Liver (tissue), 9 donors: ENCODE measurements around the gene CBY2. TPM values are rescaled to one million over a fixed set of nuclear protein-coding genes. Genes with fewer than 3 reads are reported as not detected.

ENCODE experiments used
- DNase-seq: peaks from one replicate; pipeline ENCODE4 v3.0.0-alpha.2; 2017; ENCODE audit warnings: low spot score
- H3K27ac ChIP-seq, 2 donors: one replicate each; pipeline ENCODE4 v1.7.0; 2013; ENCODE audit warnings: inconsistent platforms in 2 of 2, low read length in 2 of 2, control low read depth in 1 of 2, low read depth in 1 of 2, mild to moderate bottlenecking in 1 of 2
- H3K27me3 ChIP-seq, 4 donors: one replicate each; pipeline versions ENCODE4 v1.6.1 to v1.7.0; 2013; ENCODE audit warnings: low read length in 3 of 4, inconsistent platforms in 1 of 4, mild to moderate bottlenecking in 1 of 4, moderate library complexity in 1 of 4; ENCODE audit not compliant: control insufficient read depth in 4 of 4, insufficient read depth in 4 of 4
- H3K36me3 ChIP-seq, 4 donors: one replicate each; pipeline versions ENCODE4 v1.6.1 to v1.7.0; 2013; ENCODE audit warnings: low read length in 3 of 4, mild to moderate bottlenecking in 3 of 4, low read depth in 1 of 4, moderate library complexity in 1 of 4; ENCODE audit not compliant: control insufficient read depth in 4 of 4, insufficient read depth in 3 of 4
- H3K4me1 ChIP-seq, 4 donors: one replicate each; pipeline versions ENCODE4 v1.6.1 to v1.7.0; 2013; ENCODE audit warnings: low read length in 3 of 4, mild to moderate bottlenecking in 3 of 4, moderate library complexity in 1 of 4; ENCODE audit not compliant: control insufficient read depth in 4 of 4, insufficient read depth in 4 of 4
- H3K4me3 ChIP-seq, 3 donors: one replicate each; pipeline versions ENCODE4 v1.6.1 to v1.7.0; 2013; ENCODE audit warnings: low read length in 3 of 3, control low read depth in 1 of 3, low read depth in 1 of 3, mild to moderate bottlenecking in 1 of 3
- H3K9ac ChIP-seq, 2 donors: one replicate each; pipeline ENCODE4 v1.7.0; 2013; ENCODE audit warnings: low read length in 2 of 2, mild to moderate bottlenecking in 2 of 2, moderate library complexity in 2 of 2, control low read depth in 1 of 2, low read depth in 1 of 2
- H3K9me3 ChIP-seq, 4 donors: one replicate each; pipeline versions ENCODE4 v1.6.1 to v1.7.0; 2013; ENCODE audit warnings: low read length in 3 of 4; ENCODE audit not compliant: control insufficient read depth in 4 of 4
- EGR1 ChIP-seq, 2 donors: IDR thresholded peaks; 2 replicates each; pipeline ENCODE4 v1.6.1; 2016 to 2018; ENCODE audit warnings: antibody characterized with exemption in 2 of 2, low read depth in 2 of 2
- FOXA1 ChIP-seq: IDR thresholded peaks from 2 replicates; pipeline ENCODE4 v1.6.1; 2016; ENCODE audit warnings: antibody characterized with exemption
- FOXA2 ChIP-seq: IDR thresholded peaks from 2 replicates; pipeline ENCODE4 v1.6.1; 2016; ENCODE audit warnings: antibody characterized with exemption
- GABPA ChIP-seq, 2 donors: IDR thresholded peaks in 1 of 2; conservative IDR thresholded peaks in 1 of 2; 2 replicates each; pipeline ENCODE4 v1.6.1; 2016; ENCODE audit warnings: antibody characterized with exemption in 2 of 2, mild to moderate bottlenecking in 1 of 2, moderate library complexity in 1 of 2
- HNF4A ChIP-seq, 2 donors: conservative IDR thresholded peaks; 2 replicates each; pipeline ENCODE4 v1.6.1; 2016; ENCODE audit warnings: antibody characterized with exemption in 2 of 2, mild to moderate bottlenecking in 2 of 2
- HNF4G ChIP-seq: IDR thresholded peaks from 2 replicates; pipeline ENCODE4 v1.6.1; 2016; ENCODE audit warnings: antibody characterized with exemption
- JUND ChIP-seq, 2 donors: IDR thresholded peaks; 2 replicates each; pipeline ENCODE4 v1.6.1; 2016; ENCODE audit warnings: antibody characterized with exemption in 2 of 2
- MAX ChIP-seq: IDR thresholded peaks from 2 replicates; pipeline ENCODE4 v1.6.1; 2016; ENCODE audit warnings: antibody characterized with exemption
- NR2F2 ChIP-seq: IDR thresholded peaks from 2 replicates; pipeline ENCODE4 v1.6.1; 2016; ENCODE audit warnings: antibody characterized with exemption
- RAD21 ChIP-seq, 2 donors: IDR thresholded peaks; 2 replicates each; pipeline ENCODE4 v1.6.1; 2016; ENCODE audit warnings: antibody characterized with exemption in 2 of 2, mild to moderate bottlenecking in 2 of 2
- REST ChIP-seq: IDR thresholded peaks from 2 replicates; pipeline ENCODE4 v1.6.1; 2016; ENCODE audit warnings: antibody characterized with exemption, mild to moderate bottlenecking
- RXRA ChIP-seq, 2 donors: IDR thresholded peaks; 2 replicates each; pipeline ENCODE4 v1.6.1; 2017 to 2018; ENCODE audit warnings: antibody characterized with exemption in 2 of 2, mild to moderate bottlenecking in 1 of 2
- SP1 ChIP-seq: IDR thresholded peaks from 2 replicates; pipeline ENCODE4 v1.6.1; 2018; ENCODE audit warnings: antibody characterized with exemption, mild to moderate bottlenecking
- TAF1 ChIP-seq: conservative IDR thresholded peaks from 2 replicates; pipeline ENCODE4 v1.6.1; 2016; ENCODE audit warnings: antibody characterized with exemption, mild to moderate bottlenecking
- YY1 ChIP-seq: IDR thresholded peaks from 2 replicates; pipeline ENCODE4 v1.6.1; 2016; ENCODE audit warnings: antibody characterized with exemption, mild to moderate bottlenecking
- ZBTB33 ChIP-seq: IDR thresholded peaks from 2 replicates; pipeline ENCODE4 v1.6.1; 2016; ENCODE audit warnings: antibody characterized with exemption
- WGBS: extraction: QIAGEN DNeasy Blood & Tissue Kit; methylation state at CpG from one replicate; pipeline ENCODE4 v1.1.7; 2013; 5-methylcytosine and 5-hydroxymethylcytosine counted together
- polyA plus RNA-seq, 2 donors: library from polyadenylated mRNA; stranded (reverse) in 1 of 2; unstranded in 1 of 2; fragments of 200-250 nt in 1 of 2; fragments of >200 nt in 1 of 2; fragmentation: Nextera tagmentation in 1 of 2; extraction: Ambion mirVana in 1 of 2; gene quantifications; one replicate each; pipeline versions ENCODE4 v1.2.1 to v1.2.3, GENCODE V29; 2013 to 2015
- total RNA-seq, 2 donors: library from RNA; depleted of rRNA; stranded (reverse); fragments of >200 nt; gene quantifications; one replicate each; pipeline ENCODE4 v1.2.3, GENCODE V29; 2014
- TF ChIP-seq, protein P1 (sequence below): fragments of 150-350 bp; IDR thresholded peaks from 2 replicates; pipeline ENCODE4 v1.5.1; 2017; ENCODE audit warnings: improper control_type of control experiment, low read depth, low read length; ENCODE audit not compliant: missing input control
- TF ChIP-seq, protein P2 (sequence below): IDR thresholded peaks from 2 replicates; pipeline ENCODE4 v1.6.1; 2016; ENCODE audit warnings: antibody characterized with exemption
- donor health status: healthy.
- donor health status: healthy.
- donor health status: healthy.
- donor health status: healthy.
- donor health status: healthy.

CBY2 gene
- total and polyA plus RNA-seq, 4 donors: not detected

GRCh38 chr13:45715351-45715750 is 13.2 kb downstream of the CBY2 start:
- H3K9ac ChIP-seq: no peak overlapping the region
- no peak for DNase-seq
- TF ChIP-seq GABPA (IDR thresholded peaks at IDR 0.05 in 1 of 2, conservative IDR thresholded peaks at IDR 0.05 in 1 of 2): no peak
- no peak for TF ChIP-seq MAX
- no peak for TF ChIP-seq FOXA2
- no peak for TF ChIP-seq TAF1
- no peak for TF ChIP-seq RAD21 (IDR thresholded peaks at IDR 0.05)
- TF ChIP-seq HNF4A (conservative IDR thresholded peaks at IDR 0.05): no peak
- no peaks in the 10 kb centered on the region for H3K27me3 ChIP-seq
- no peaks in the 10 kb centered on the region for H3K9me3 ChIP-seq
- H3K27ac ChIP-seq: no peak overlapping the region
- H3K4me3 ChIP-seq: no peak overlapping the region
- no peaks in the 10 kb centered on the region for H3K36me3 ChIP-seq
- H3K4me1 ChIP-seq: no peaks in the 10 kb centered on the region
- WGBS: 77% methylated on average over 3 of the region's 3 CpGs

DNA sequence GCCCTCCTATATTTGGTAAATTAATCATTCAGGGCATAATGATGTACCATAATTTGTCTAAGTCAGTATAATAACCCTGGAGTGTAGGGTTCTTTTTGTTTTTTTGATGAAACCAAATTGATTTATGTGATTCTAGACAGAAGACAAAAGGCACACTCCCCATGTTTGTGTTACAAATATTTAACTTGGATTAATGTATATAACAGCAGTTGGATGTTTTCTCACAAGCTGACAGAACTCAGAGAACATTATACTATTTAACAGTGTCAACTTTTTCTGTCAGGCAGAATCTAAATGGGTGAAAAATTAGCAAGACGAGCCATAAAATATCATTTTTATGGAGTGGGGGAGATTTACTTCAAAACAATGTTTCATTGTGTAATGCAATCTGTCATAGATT is 15.2 kb downstream of the CBY2 start:
- TF ChIP-seq RXRA (IDR thresholded peaks at IDR 0.05): no peak
- TF ChIP-seq, protein P1, sequence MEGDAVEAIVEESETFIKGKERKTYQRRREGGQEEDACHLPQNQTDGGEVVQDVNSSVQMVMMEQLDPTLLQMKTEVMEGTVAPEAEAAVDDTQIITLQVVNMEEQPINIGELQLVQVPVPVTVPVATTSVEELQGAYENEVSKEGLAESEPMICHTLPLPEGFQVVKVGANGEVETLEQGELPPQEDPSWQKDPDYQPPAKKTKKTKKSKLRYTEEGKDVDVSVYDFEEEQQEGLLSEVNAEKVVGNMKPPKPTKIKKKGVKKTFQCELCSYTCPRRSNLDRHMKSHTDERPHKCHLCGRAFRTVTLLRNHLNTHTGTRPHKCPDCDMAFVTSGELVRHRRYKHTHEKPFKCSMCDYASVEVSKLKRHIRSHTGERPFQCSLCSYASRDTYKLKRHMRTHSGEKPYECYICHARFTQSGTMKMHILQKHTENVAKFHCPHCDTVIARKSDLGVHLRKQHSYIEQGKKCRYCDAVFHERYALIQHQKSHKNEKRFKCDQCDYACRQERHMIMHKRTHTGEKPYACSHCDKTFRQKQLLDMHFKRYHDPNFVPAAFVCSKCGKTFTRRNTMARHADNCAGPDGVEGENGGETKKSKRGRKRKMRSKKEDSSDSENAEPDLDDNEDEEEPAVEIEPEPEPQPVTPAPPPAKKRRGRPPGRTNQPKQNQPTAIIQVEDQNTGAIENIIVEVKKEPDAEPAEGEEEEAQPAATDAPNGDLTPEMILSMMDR: no peak
- TF ChIP-seq JUND (IDR thresholded peaks at IDR 0.05): no peak
- TF ChIP-seq REST: no peak
- TF ChIP-seq HNF4A (conservative IDR thresholded peaks at IDR 0.05): no peak
- no peak for TF ChIP-seq NR2F2
- no peak for TF ChIP-seq YY1
- TF ChIP-seq FOXA2: no peak
- TF ChIP-seq, protein P2, sequence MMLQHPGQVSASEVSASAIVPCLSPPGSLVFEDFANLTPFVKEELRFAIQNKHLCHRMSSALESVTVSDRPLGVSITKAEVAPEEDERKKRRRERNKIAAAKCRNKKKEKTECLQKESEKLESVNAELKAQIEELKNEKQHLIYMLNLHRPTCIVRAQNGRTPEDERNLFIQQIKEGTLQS: no peak
- no peak for TF ChIP-seq SP1
- no peak for TF ChIP-seq GABPA (IDR thresholded peaks at IDR 0.05 in 1 of 2, conservative IDR thresholded peaks at IDR 0.05 in 1 of 2)
- no peak for TF ChIP-seq MAX
- no peak for TF ChIP-seq ZBTB33
- no peak for TF ChIP-seq FOXA1
- no peak for TF ChIP-seq EGR1 (IDR thresholded peaks at IDR 0.05; ENCODE audit: low read depth in 2 of 2)
- TF ChIP-seq RAD21 (IDR thresholded peaks at IDR 0.05): no peak
- no peak for TF ChIP-seq TAF1
- no peak for TF ChIP-seq HNF4G
- no peak overlapping the region for H3K4me3 ChIP-seq
- no peaks in the 10 kb centered on the region for H3K36me3 ChIP-seq
- no peak overlapping the region for H3K9ac ChIP-seq
- no peaks in the 10 kb centered on the region for H3K27me3 ChIP-seq
- 85% methylated on average over 1 of the region's 1 CpG for WGBS
- H3K9me3 ChIP-seq: no peaks in the 10 kb centered on the region
- no peak overlapping the region for H3K27ac ChIP-seq
- DNase-seq: no peak
- no peaks in the 10 kb centered on the region for H3K4me1 ChIP-seq
